Gastroesophageal sphincter (tissue), 4 donors: ENCODE results near the gene ADM2. TPM values are rescaled to one million over a fixed set of nuclear protein-coding genes. Genes with fewer than 3 reads are reported as not detected.

ENCODE experiments used
- ATAC-seq: fragments of 150-250 bp; one replicate; pipeline ENCODE4 v1.9.1; 2016; ENCODE audit warnings: mild to moderate bottlenecking, moderate library complexity
- H3K27ac ChIP-seq, 4 donors: fragments of 200-600 bp; sonication (generic) in 3 of 4; 1 replicate in 3 of 4; 2 replicates in 1 of 4; pipeline ENCODE4 v1.5.1; 2016 to 2019
- H3K27me3 ChIP-seq: fragments of 200-600 bp; sonication (generic); one replicate; pipeline ENCODE4 v1.5.1; 2019
- H3K36me3 ChIP-seq, 2 donors: fragments of 200-600 bp; sonication (generic); one replicate each; pipeline ENCODE4 v1.5.1; 2019; ENCODE audit warnings: control low read depth in 1 of 2
- H3K4me1 ChIP-seq, 3 donors: fragments of 200-600 bp; sonication (generic); 1 replicate in 2 of 3; 2 replicates in 1 of 3; pipeline ENCODE4 v1.5.1; 2016 to 2019; ENCODE audit warnings: control low read depth in 2 of 3
- H3K4me3 ChIP-seq, 2 donors: fragments of 200-600 bp; sonication (generic); one replicate each; pipeline ENCODE4 v1.5.1; 2019; ENCODE audit warnings: mild to moderate bottlenecking in 1 of 2, moderate library complexity in 1 of 2
- H3K9me3 ChIP-seq, 3 donors: fragments of 200-600 bp; sonication (generic); one replicate each; pipeline ENCODE4 v1.5.1; 2017 to 2019; ENCODE audit warnings: control low read depth in 2 of 3
- CTCF ChIP-seq, 4 experiments: fragments of 200-600 bp in 2 of 4; fragments of 450-650 bp in 2 of 4; sonication (generic) in 1 of 4; IDR thresholded peaks; one replicate each; pipeline ENCODE4 v1.5.1; 2017 to 2019; ENCODE audit warnings: antibody characterized with exemption in 4 of 4, mild to moderate bottlenecking in 2 of 4, moderate library complexity in 2 of 4
- EP300 ChIP-seq: sonication (generic); formaldehyde crosslinking; IDR thresholded peaks from one replicate; pipeline ENCODE4 v1.6.1; 2017; ENCODE audit warnings: antibody characterized with exemption, mild to moderate bottlenecking
- POLR2A ChIP-seq, 2 donors: fragments of 450-650 bp; IDR thresholded peaks; one replicate each; pipeline ENCODE4 v1.6.1; 2017; ENCODE audit warnings: antibody characterized with exemption in 2 of 2, mild to moderate bottlenecking in 2 of 2, moderate library complexity in 1 of 2
- POLR2AphosphoS5 ChIP-seq: sonication (generic); formaldehyde crosslinking; IDR thresholded peaks from one replicate; pipeline ENCODE4 v1.6.1; 2017; ENCODE audit warnings: antibody characterized with exemption
- WGBS, 2 donors: methylation state at CpG; one replicate each; pipeline ENCODE4 v1.1.5; 2018; ENCODE audit warnings: low coverage in 1 of 2; 5-methylcytosine and 5-hydroxymethylcytosine counted together
- total RNA-seq, 4 donors: library from RNA; depleted of rRNA; stranded (reverse); fragments of >200 nt; gene quantifications; one replicate each; pipeline ENCODE4 v1.1.0, GENCODE V29; 2016

Gene ADM2
- total RNA-seq, 4 donors from 2014 or later: 0.40 TPM; not detected in 3

GRCh38 chr22:50523458-50523805 is 42.1 kb downstream of the ADM2 start:
- Histone ChIP-seq H3K36me3 (peaks cover 0 to 58% of the 10 kb centered on the region in 2 donors), H3K4me1 (peaks cover 0 to 43% (median 20%) of the 10 kb centered on the region in 3 donors), H3K27ac (no peak overlapping the region), H3K27me3 (no peaks in the 10 kb centered on the region), H3K9me3 (no peaks in the 10 kb centered on the region), H3K4me3 (no peak overlapping the region)
- WGBS, 2 donors: no CpG with 5 or more reads among the region's 16 CpGs
- ATAC-seq: no peak
- TF ChIP-seq POLR2A (IDR thresholded peaks at IDR 0.05) (no peak), EP300 (no peak), POLR2AphosphoS5 (no peak), CTCF (IDR thresholded peaks at IDR 0.05) (no peak)

GRCh38 chr22:50523806-50524675 is 42.7 kb downstream of the ADM2 start:
- no peak for ATAC-seq
- H3K4me3 ChIP-seq: peak overlapping the region in 1 of 2 donors; percentile 63
- H3K4me1 ChIP-seq: peaks cover 0 to 49% (median 20%) of the 10 kb centered on the region in 3 donors
- no peaks in the 10 kb centered on the region for H3K9me3 ChIP-seq
- TF ChIP-seq CTCF (IDR thresholded peaks at IDR 0.05) (no peak), POLR2AphosphoS5 (no peak), EP300 (no peak), POLR2A (IDR thresholded peaks at IDR 0.05) (peak in 1 of 2 donors; percentile 5)
- H3K27me3 ChIP-seq: peaks cover under 1% of the 10 kb centered on the region
- peak overlapping the region in 3 of 4 donors; percentile 86 to 93 (median 92) for H3K27ac ChIP-seq
- peaks cover 0 to 52% of the 10 kb centered on the region in 2 donors for H3K36me3 ChIP-seq
- no CpG with 5 or more reads among the region's 25 CpGs for WGBS, 2 donors

- ATAC-seq: no peak
- Histone ChIP-seq H3K9me3 (no peaks in the 10 kb centered on the region), H3K36me3 (peaks cover 0 to 46% of the 10 kb centered on the region in 2 donors), H3K27me3 (peaks cover 7% of the 10 kb centered on the region), H3K4me1 (peaks cover 0 to 56% (median 22%) of the 10 kb centered on the region in 3 donors), H3K4me3 (peak overlapping the region; percentile 47 to 63), H3K27ac (peak overlapping the region; percentile 43 to 93 (median 89))
- TF ChIP-seq EP300 (no peak), CTCF (IDR thresholded peaks at IDR 0.05) (no peak), POLR2A (IDR thresholded peaks at IDR 0.05) (no peak), POLR2AphosphoS5 (no peak)
- WGBS, 2 donors: 5 to 11% methylated on average over 17 to 18 of the region's 19 CpGs
These were observed 43.3 kb downstream of the ADM2 start for GRCh38 chr22:50524676-50525103.

- Histone ChIP-seq H3K27me3 (peaks cover 13% of the 10 kb centered on the region), H3K4me1 (peaks cover 0 to 61% (median 22%) of the 10 kb centered on the region in 3 donors), H3K27ac (peak within 1 kb of the TSS; percentile 51 to 93 (median 89)), H3K4me3 (peak within 1 kb of the TSS; percentile 47 to 63), H3K36me3 (peaks cover 0 to 40% of the 10 kb centered on the region in 2 donors), H3K9me3 (no peaks in the 10 kb centered on the region)
- no CpG with 5 or more reads among the region's 84 CpGs for WGBS, 2 donors
- TF ChIP-seq POLR2AphosphoS5: peak; percentile 81
- peak; percentile 67 to 74 for TF ChIP-seq POLR2A (IDR thresholded peaks at IDR 0.05)
- TF ChIP-seq EP300: no peak
- TF ChIP-seq CTCF (IDR thresholded peaks at IDR 0.05): peak in 3 of 4 experiments; percentile 60 to 63 (median 61)
- peak; percentile 79 for ATAC-seq
These were observed 43.9 kb downstream of the ADM2 start, which contains the start of gene SCO2 for GRCh38 chr22:50525104-50525857. TSS of gene SCO2 (minus strand) at chr22:50525598. CDS start at chr22:50524411, 1,187 bp downstream.
